Smooth muscle cell (in vitro differentiated cells): ENCODE data around the gene MEPCE. TPM values are rescaled to one million over a fixed set of nuclear protein-coding genes. Genes with fewer than 3 reads are reported as not detected.
"Not testable (repeated sequence)": the region's sequence is repeated elsewhere in the genome, so short reads cannot be mapped to it uniquely, and the experiment has no call there.

ENCODE experiments used
- DNase-seq: peaks from one replicate; lab custom pipeline; 2025; ENCODE audit not compliant: unreplicated experiment; lab: John Stamatoyannopoulos, UW
- H2AFZ ChIP-seq: fragments of 200-600 bp; sonication (generic); 2 replicates; pipeline ENCODE4 v1.6.0; 2016; ENCODE audit warnings: antibody characterized with exemption, low read depth, mild to moderate bottlenecking
- H3F3A ChIP-seq: fragments of 200-600 bp; sonication (generic); 2 replicates; pipeline ENCODE4 v1.6.0; 2017; ENCODE audit warnings: antibody characterized with exemption, low read depth
- H3K27ac ChIP-seq: fragments of 200-600 bp; sonication (generic); 2 replicates; pipeline ENCODE4 v1.5.1; 2016; ENCODE audit warnings: low read depth, mild to moderate bottlenecking
- H3K27me3 ChIP-seq: fragments of 200-600 bp; sonication (generic); 2 replicates; pipeline ENCODE4 v1.6.1; 2016; ENCODE audit warnings: low read depth, mild to moderate bottlenecking
- H3K36me3 ChIP-seq: fragments of 200-600 bp; sonication (generic); 2 replicates; pipeline ENCODE4 v1.5.1; 2016; ENCODE audit warnings: low read depth
- H3K4me1 ChIP-seq: fragments of 200-600 bp; sonication (generic); 2 replicates; pipeline ENCODE4 v1.5.1; 2016; ENCODE audit warnings: low read depth
- H3K4me2 ChIP-seq: fragments of 200-600 bp; sonication (generic); 2 replicates; pipeline ENCODE4 v1.6.0; 2016; ENCODE audit warnings: mild to moderate bottlenecking
- H3K4me3 ChIP-seq: fragments of 200-600 bp; sonication (generic); 2 replicates; pipeline ENCODE4 v1.5.1; 2016; ENCODE audit warnings: mild to moderate bottlenecking
- H3K79me2 ChIP-seq: fragments of 200-600 bp; sonication (generic); 2 replicates; pipeline ENCODE4 v1.6.0; 2016; ENCODE audit warnings: low read depth, mild to moderate bottlenecking
- H3K9ac ChIP-seq: fragments of 200-600 bp; sonication (generic); 2 replicates; pipeline ENCODE4 v1.6.0; 2016; ENCODE audit warnings: low read depth
- H3K9me3 ChIP-seq: fragments of 200-600 bp; sonication (generic); replicated peaks from 2 replicates; pipeline ENCODE4 v1.5.1; 2016; ENCODE audit warnings: low read depth
- H4K20me1 ChIP-seq: fragments of 200-600 bp; sonication (generic); 2 replicates; pipeline ENCODE4 v1.6.0; 2016; ENCODE audit warnings: low read depth
- CTCF ChIP-seq: fragments of 200-600 bp; sonication (generic); IDR thresholded peaks from 2 replicates; pipeline ENCODE4 v1.5.1; 2017; ENCODE audit warnings: borderline replicate concordance, mild to moderate bottlenecking, antibody characterized with exemption; ENCODE audit not compliant: insufficient read depth, poor library complexity, severe bottlenecking
- WGBS: methylation state at CpG from one replicate; pipeline ENCODE4 v1.1.7; 2016; ENCODE audit warnings: low lambda C conversion rate; 5-methylcytosine and 5-hydroxymethylcytosine counted together
- polyA plus RNA-seq: library from polyadenylated mRNA; unstranded; fragments of >200 nt; fragmentation: Nextera tagmentation; extraction: Ambion mirVana; gene quantifications from 2 replicates; pipeline ENCODE4 v1.2.1, GENCODE V29; 2016
- total RNA-seq: library from RNA; depleted of rRNA; stranded (reverse); fragments of >200 nt; gene quantifications from 2 replicates; pipeline ENCODE4 v1.2.3, GENCODE V29; 2014

Gene MEPCE
- total and polyA plus RNA-seq, 2 experiments from 2014 or later = 14.8 to 19.7 TPM

DNA sequence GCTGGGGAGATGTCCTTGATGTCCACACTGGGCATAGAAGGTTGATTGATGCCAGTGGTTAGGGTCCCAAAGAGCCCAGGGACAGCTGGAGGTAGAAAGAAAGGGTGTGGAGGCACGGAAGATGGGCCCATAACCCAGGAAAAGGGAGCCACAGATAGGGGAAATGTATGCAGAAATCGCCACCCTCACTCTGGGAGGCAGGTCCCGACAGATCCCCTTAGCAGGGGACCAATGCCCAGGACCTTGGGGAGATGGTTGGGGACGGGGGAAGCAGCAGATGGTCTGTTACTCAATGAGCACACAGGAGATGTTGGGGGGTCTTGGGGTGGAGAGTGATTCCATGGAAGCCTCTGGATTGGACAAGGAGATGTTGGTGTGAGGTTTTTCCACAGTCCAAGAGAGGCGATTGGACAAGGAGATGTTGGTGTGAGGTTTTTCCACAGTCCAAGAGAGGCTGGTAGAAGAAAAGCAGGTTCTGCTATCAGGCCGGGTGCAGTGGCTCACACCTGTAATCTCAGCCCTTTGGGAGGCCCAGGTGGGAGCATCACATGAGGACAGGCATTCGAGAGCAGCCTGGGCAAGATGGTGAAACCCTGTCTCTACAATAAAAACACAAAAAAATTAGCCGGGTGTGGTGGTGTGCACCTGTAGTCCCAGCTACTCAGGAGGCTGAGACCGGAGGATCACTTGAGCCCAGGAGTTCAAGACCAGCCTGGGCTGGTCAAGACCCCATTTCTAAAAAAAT, 13.6 kb downstream of the MEPCE start:
- no peaks in the 10 kb centered on the region for H3K36me3 ChIP-seq
- H3K4me2 ChIP-seq = no peak overlapping the region
- no peak overlapping the region for H3K4me3 ChIP-seq
- no peak overlapping the region for H3K27ac ChIP-seq
- no peaks in the 10 kb centered on the region for H3K9me3 ChIP-seq
- H3K9ac ChIP-seq = no peak overlapping the region
- no peaks in the 10 kb centered on the region for H4K20me1 ChIP-seq
- no peak for TF ChIP-seq CTCF
- H3K27me3 ChIP-seq = no peaks in the 10 kb centered on the region
- no peaks in the 10 kb centered on the region for H3K4me1 ChIP-seq
- 96% methylated on average over 9 of the region's 9 CpGs for WGBS
- DNase-seq = no peak
- H3F3A ChIP-seq = peaks cover 5% of the 10 kb centered on the region
- no peak overlapping the region for H2AFZ ChIP-seq
- H3K79me2 ChIP-seq = no peaks in the 10 kb centered on the region

DNA sequence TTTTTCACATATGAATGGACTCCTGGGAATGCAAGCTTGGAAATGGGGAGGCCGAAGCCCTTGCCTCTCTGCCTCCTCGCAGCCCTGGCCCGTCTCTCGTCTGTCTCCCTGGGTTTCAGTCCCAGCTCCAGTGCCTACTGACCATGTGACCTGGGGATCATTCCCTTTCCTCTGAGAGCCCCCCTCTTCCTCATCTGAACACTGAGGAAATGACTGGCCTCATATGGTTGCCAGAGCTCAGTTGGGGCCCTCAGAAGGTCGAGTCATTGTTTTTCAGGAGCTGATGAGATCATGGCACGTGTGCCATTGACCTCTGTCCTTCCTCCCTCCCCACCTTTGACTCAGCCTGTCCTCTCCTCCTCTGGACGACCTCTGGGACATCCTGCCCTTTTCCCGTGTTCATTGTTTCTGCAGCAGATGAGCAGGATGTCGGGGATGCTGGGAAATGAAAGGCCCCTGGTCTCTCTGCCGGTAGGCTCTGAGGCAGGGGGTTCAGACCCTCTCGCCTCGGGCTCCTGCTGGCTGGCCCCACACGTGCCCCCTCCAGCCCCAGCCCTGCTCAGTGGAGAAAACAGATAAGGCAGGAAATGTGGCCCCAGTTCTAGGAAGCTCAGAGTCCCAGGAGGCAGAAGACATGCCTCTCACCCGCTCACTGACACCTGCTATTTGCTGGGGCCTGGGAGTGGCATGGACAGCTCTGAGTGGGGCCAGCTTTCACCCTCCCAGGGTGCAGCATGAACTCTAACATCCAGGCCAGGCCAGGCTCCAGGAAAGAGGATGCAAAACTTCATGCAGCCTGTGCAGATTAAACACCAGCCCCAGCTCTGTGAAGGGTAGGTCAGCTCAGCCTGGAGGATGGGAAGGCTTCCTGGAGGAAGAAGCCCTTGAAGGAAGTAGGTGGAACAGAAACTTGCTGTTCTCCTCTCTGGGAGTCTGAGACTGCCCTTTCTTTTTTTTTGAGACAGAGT, 15.0 kb downstream of the MEPCE start:
- H3K4me1 ChIP-seq = no peaks in the 10 kb centered on the region
- no peaks in the 10 kb centered on the region for H3K9me3 ChIP-seq
- H3K79me2 ChIP-seq = no peaks in the 10 kb centered on the region
- H4K20me1 ChIP-seq = no peaks in the 10 kb centered on the region
- no peak overlapping the region for H3K27ac ChIP-seq
- TF ChIP-seq CTCF = no peak
- H3K4me3 ChIP-seq = no peak overlapping the region
- no peaks in the 10 kb centered on the region for H3K27me3 ChIP-seq
- H3K9ac ChIP-seq = no peak overlapping the region
- no peak for DNase-seq
- no peak overlapping the region for H3K4me2 ChIP-seq
- 67% methylated on average over 14 of the region's 14 CpGs for WGBS
- H3K36me3 ChIP-seq = no peaks in the 10 kb centered on the region
- no peaks in the 10 kb centered on the region for H3F3A ChIP-seq
- no peak overlapping the region for H2AFZ ChIP-seq

DNA sequence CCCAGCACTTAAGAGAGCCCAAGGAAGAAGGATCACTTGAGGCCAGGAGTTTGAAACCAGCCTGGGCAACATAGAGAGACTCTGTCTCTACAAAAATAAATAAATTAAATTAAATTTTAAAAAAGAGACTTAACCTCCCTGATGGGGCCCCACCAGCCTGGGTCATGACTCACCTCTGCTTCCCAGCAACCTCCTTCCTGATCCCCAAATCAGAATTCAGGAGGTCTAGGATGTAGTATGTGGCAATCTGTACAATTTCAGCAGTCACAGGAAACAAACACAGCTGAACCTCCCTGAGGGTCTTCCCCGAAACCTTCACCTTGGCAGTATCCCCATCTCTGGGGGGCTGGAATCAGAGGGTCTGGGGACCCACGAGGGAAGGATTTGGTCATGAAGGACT, 16.4 kb downstream of the MEPCE start:
- H3K27me3 ChIP-seq = no peaks in the 10 kb centered on the region
- no peaks in the 10 kb centered on the region for H3F3A ChIP-seq
- H3K36me3 ChIP-seq = no peaks in the 10 kb centered on the region
- no peaks in the 10 kb centered on the region for H4K20me1 ChIP-seq
- WGBS = 89% methylated on average over 2 of the region's 2 CpGs
- no peaks in the 10 kb centered on the region for H3K4me1 ChIP-seq
- H3K9me3 ChIP-seq = no peaks in the 10 kb centered on the region
- H3K4me3 ChIP-seq = no peak overlapping the region
- H3K79me2 ChIP-seq = no peaks in the 10 kb centered on the region
- no peak overlapping the region for H2AFZ ChIP-seq
- no peak overlapping the region for H3K27ac ChIP-seq
- peak overlapping the region; percentile 54 for H3K4me2 ChIP-seq
- DNase-seq = no peak
- TF ChIP-seq CTCF = no peak
- no peak overlapping the region for H3K9ac ChIP-seq

- 99% methylated on average over 8 of the region's 8 CpGs for WGBS
- not testable (repeated sequence) for DNase-seq, H3K9me3 ChIP-seq
Observed at GRCh38 chr7:100447363-100447762, 17.7 kb downstream of the MEPCE start.

More at GRCh38 chr7:100447363-100447762, 17.7 kb downstream of the MEPCE start:
- not testable (repeated sequence) for H3K9ac ChIP-seq, H3K36me3 ChIP-seq, H3K4me2 ChIP-seq, H2AFZ ChIP-seq, H3K79me2 ChIP-seq, H4K20me1 ChIP-seq, H3K4me3 ChIP-seq, H3F3A ChIP-seq, H3K4me1 ChIP-seq, H3K27me3 ChIP-seq, H3K27ac ChIP-seq
